Uterus (tissue), 2 donors: ENCODE results near the gene GRAMD2B.

ENCODE experiments used
- CTCF ChIP-seq, 4 experiments: fragments of 200-600 bp in 2 of 4; fragments of 450-650 bp in 2 of 4; sonication (generic) in 2 of 4; IDR thresholded peaks; one replicate each; pipeline ENCODE4 v1.5.1; 2016 to 2019; ENCODE audit warnings: antibody characterized with exemption in 4 of 4, mild to moderate bottlenecking in 2 of 4, moderate library complexity in 1 of 4
- POLR2A ChIP-seq, 2 donors: fragments of 450-650 bp; IDR thresholded peaks; one replicate each; pipeline ENCODE4 v1.6.1; 2016; ENCODE audit warnings: antibody characterized with exemption in 2 of 2, mild to moderate bottlenecking in 1 of 2, moderate library complexity in 1 of 2

DNA sequence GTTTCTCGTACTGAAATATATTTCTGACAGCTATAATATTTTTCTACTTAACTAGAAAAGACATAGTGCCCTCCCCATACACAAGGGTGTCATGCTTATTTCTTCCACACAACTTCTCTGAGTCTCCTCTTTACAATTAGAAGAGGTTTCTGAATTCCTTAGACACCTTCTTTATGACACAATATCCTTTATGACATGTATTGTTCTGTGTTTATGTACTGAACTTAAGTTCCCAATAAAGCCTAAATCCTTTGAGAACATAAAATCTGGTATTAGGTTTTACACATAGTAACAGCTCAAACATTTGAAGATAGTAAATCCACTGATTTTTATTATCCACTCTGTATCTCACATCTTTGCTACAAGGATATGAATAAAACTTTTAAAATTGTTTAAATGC is 32.5 kb downstream of the GRAMD2B start:
- TF ChIP-seq POLR2A (IDR thresholded peaks at IDR 0.05) (no peak), CTCF (IDR thresholded peaks at IDR 0.05) (no peak)
